Stimulated activated CD4-positive, alpha-beta T cell treated with anti-CD3 and anti-CD28 coated beads, Interleukin-2, amount 100 ng/mL, for 24 hours (primary cell): ENCODE measurements around the gene FOXF1.

Source experiments
- DNase-seq, 2 donors: peaks; one replicate each; pipeline ENCODE4 v3.0.0-alpha.2; 2020

FOXF1 gene

DNA sequence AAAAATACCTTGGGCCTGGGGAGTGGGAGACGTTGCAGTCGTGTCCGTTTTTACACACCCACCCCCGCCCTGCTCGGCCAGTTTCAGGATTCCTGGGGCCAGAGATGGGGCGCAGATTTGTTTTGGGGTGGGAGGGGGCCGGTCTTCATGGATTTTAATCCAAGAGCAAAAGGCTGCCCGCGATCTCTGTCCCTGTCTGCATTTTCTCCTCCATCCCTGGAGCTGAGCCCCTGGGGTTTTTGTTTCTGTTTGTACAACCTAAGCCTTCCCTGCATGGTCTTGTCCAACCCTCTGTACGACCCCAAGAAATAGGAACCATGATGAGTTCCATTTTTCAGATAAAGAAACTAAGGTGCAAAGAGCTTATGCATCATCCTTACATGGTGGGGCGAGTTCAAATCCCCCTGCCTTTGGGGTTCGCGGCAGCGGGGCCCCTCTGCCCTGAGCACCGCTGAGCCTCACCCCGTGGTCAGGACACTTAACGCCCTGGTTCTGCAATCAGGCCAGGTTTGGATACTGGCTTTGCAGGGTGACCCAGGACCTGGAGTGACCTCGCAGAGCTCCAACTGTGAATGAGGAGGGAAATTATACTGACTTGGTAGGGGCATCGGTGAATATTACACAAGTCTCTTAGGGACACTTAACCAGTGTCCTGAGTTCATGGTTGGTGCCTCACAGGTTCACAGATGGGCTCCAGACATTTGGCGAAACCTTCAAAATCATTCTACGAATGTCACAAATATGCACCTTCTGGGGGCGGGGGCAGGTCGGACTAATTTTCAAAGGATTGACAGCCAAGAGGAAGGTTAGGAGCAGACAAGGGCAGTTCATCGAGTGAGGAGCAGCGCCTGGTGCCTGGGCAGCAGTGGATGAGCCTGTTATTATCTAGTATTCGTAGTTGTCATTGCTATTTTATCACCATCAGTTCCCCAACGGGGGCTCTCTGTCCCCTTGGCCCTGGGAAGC is 4.1 kb upstream of the FOXF1 start:
- no peak for DNase-seq

DNA sequence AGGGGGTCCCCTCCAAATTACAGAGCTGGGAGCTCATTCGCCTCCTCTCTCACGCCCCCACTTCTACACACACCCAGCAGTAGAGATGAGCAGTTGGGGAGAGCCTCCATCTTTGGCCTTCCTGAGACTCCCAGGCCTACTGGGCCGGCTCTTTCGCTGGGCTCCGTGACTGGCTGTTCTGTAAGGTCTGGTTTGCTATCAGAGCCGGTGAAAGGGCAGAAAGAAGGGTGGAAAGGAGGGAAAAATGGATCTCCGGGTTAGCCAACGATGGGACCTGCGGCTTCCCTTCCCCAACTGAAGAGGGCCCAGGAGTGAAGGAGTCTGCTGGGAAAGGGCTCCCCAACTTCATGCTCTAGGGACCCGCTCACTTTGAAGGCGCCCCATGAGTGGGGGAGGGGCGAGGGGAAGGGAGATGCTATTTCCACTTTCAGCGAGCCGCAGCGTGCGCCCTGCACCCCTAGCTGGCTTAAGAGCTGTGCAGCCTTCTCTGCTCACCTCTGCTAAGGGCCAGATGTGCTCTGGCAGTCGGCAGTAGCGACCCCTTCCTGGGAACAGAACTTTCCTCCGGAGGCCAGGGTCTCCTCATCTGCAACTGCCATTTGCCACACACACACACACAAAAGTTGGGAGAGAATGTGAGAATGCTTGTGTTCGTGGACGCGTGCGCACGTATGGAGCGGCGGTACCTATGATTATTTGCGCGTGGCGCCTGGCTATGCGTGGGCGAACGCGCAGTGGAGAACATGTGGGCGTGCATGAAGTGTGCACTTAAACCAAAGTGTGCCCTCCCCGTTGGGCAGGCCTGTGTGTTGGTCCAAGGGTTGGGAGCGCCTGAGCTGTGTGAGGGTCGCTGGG is 2.9 kb upstream of the FOXF1 start:
- DNase-seq = no peak

DNA sequence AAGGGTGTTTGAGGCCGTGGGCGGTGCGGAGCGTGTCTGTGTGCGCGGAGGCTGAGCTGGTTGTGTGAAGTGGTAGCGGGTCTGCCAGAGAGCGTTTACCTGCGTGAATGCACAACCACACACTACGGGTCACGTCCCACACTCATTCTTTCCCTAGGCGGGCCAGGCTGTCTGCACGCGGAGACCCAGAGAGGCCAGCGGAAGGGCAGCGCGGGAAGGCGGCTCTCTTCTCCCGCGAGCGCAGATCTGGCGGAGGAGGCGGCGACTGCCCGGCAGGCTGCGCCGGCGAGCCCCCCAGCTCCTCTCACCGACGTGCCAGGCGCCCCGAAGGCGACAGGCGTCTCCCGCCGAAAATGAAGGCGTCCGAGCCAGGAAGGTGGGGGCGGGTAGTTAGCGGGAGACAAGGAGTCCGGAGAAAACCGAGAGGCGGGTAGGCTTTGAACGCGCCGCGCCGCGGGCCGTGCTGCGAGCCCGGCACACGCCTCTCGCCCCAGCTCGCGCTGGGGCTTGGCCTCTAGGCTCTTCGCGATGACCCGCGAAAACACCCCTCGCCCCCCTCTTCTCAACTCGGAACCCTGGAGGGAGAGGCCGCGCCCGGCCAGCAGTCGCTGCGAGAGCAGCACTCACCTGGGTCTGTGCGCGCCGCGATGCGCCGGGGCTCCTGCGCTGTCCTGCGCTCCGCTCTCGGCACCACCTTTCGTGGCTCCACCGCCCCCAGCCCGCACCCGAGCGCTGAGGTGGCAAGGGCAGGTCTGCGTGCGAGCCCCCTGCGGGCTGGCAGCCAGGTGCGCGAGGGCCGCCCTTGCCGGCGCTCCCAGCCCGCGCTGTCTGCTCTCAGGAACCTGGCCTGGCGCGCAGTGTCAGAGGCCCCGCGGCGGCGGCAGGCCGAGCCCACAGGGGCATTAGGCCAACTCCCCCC is 2.0 kb upstream of the FOXF1 start:
- DNase-seq = no peak

DNA sequence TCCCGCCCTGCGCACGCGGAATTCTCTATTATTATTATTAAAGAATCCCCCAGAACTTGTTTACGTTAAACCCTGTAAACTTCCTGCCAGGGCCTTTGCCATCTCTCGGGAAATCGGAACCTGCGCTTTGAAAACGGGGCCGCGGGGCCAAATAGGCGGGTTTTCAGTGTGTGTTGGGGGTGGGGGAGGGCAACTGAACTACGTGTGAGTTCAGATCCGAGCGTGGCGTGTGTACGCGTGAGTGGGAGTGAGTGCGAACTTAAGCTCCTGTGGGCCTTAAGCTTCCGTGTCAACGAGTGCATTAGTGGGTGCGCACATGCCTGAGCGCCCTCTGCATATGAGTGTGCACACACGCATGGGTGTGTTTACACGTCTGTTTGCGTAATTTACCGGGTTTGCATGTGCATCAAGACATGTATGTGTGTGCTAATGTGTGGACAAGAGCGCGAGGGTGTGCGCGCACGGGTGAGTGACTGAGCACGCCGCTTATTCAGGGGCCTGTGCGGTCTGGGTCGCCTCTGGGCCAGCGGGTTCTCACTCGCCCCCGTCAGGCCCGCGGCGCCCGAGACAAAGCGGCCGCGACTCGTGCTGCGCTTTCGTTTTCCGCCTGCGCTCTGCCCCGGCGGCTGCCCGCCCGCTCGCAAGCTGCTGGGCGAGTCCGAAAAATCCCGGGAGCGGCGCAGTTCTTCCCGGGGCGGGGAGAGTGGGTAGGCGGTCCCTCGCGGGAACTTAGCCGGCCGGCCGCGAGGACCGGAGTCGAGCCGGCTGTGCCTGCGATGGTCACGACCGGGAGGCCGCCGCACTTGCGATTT is 1.2 kb upstream of the FOXF1 start:
- peak in 1 of 2 donors; percentile 37 for DNase-seq

DNA sequence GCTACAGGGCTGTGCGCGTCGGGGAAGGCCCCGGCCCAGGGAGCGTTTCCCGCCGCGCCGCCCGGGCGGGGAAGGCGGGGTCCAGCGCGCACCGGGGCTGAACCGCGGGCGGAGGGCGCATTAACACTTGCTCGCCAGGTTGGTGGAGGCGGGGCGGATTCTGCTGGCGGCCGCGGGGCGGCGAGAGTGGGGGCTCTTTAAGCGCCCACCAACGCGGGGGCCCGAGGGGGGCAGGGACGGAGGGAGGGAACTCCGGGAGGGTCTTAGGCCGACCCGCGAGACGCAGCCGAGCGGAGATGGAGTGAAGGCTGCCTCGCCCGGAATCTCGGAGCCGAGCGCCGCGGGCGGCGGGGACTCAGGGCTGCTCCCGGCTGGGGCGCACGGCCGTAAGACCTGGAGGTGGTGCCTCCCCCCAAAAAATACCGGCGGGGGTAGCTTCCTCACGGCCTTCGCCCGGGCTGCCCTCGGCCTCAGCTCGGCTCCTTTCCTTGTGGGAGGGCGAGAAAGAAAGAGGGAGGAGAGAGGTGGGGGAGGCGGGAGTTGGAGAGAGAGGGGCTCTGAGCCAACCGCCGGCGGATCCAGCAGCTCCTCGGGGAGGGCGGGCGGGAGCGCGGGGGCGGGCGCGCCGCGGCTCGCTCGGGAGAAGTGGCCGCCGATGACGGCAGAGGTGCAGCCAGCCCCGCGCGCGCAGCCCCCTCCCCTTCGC is 415 bp upstream of the FOXF1 start:
- no peak for DNase-seq

DNA sequence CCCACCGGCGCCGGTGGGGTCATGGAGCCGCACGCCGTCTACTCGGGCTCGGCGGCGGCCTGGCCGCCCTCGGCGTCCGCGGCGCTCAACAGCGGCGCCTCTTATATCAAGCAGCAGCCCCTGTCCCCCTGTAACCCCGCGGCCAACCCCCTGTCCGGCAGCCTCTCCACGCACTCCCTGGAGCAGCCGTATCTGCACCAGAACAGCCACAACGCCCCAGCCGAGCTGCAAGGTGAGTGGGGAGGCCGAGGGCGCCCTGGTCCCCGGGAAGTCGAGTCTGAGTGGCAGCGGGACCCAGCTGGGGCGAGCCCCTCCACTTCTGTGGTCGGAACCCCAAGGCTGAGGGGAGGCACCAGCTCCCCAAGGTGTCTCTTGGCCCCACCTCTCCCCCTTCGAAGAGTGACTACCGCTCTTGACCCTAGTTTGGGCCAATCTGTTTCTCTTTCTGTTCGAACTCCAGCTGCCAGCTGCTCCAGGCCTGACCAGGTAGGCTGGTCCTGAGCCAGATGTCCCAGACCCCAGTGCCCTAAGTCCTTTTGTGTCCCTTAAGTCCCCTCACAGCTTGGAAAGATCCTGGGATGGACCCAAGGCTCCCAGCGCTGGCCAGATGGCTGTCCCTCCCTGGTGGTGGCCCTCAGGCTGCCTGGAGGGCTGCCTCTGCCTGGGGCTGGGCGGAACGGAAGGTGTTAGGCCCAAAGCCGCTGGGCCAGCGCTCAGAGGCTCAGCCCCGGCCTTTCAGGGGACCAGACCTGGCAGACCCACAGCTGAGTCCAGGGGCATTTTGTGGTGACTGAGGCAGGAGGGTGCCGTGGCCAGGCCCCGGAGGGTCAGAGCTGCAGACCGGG is 1.2 kb downstream of the FOXF1 start:
- no peak for DNase-seq

DNA sequence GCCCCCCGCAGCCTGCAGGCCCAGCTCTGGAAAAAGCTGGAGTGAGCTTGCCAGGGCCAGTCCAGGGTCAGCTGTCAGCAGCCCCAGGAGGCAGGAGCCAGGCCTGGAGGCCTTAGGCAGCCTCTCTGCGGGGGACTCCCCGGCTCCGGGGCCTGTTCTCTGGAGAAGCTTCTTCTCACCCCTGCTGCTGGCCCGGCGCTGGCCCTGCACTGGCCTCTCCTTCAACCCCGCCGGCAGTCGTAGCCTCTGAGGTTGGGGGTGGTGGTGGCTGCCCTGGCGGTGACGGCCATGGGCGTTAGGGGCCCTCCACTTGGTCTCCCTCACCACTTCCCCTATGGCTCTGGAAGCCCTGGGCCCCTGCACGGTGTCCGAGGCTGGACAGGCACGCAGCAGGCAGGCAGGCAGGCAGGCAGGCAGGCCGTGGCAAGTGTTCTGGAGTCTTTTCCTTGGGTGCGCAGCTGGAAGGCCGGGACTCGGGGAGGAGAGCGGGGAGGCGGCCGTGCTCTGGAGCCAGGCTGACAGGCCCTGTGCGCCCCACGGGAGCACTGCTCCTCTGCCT is 2.1 kb downstream of the FOXF1 start:
- no peak for DNase-seq

DNA sequence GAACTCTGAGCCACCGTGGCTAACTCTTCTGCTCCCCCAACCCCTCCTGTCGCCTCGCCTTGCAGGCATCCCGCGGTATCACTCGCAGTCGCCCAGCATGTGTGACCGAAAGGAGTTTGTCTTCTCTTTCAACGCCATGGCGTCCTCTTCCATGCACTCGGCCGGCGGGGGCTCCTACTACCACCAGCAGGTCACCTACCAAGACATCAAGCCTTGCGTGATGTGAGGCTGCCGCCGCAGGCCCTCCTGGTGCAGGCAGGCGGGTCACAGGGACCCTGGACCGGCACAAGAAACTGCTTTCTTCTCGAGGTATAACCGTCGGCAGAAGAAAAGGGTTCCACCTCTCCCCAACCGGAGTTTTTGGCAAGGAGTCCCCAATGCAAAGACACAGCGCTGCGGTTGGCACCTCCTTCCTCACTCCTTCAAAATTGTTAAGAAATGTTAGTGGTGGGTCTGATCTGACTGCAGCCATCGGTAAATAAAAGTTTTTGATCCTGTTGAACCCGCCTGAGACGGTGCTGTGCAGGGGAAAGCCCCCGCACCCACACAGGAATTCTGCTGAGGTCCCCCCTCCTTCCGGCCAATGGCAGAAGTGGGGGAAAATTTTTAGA is 2.6 kb downstream of the FOXF1 start:
- no peak for DNase-seq

DNA sequence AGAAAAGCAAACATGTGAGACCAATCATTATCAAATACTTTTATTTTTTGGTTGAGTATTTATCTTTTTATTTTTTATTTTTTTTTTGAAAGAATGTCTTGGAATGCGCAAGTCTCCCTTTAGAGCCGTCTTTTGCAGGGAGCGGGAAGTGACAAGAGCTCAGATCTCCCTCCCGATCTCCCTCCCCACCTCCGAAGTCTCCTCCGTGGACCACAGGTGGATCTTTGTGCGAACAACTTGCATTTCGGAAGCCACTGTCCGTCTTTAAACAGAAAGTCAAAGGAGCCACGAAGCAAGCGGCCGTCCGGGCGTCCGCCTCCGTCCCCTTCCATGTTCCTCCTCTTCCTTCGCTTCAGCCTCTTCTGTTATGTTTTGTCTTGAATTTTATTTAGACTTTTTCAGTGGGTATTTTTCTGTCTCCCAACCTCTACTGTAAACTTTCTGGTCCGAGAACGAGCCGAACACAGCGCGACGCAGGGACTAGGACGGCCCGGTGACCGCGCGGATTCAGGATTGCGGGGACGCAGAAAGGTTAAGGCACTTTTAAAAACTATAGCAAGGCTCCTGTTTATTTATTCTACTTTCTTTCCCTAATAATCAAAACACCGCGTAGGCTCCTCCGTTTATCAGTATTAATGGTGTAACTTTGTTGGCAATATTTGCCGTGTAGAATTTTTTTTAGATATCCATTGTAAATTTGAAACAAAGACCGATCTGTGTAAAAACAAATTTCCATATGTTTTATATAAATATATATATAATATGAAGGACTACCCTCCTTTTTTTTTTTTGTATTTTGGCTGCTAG is 3.3 kb downstream of the FOXF1 start:
- DNase-seq = no peak

DNA sequence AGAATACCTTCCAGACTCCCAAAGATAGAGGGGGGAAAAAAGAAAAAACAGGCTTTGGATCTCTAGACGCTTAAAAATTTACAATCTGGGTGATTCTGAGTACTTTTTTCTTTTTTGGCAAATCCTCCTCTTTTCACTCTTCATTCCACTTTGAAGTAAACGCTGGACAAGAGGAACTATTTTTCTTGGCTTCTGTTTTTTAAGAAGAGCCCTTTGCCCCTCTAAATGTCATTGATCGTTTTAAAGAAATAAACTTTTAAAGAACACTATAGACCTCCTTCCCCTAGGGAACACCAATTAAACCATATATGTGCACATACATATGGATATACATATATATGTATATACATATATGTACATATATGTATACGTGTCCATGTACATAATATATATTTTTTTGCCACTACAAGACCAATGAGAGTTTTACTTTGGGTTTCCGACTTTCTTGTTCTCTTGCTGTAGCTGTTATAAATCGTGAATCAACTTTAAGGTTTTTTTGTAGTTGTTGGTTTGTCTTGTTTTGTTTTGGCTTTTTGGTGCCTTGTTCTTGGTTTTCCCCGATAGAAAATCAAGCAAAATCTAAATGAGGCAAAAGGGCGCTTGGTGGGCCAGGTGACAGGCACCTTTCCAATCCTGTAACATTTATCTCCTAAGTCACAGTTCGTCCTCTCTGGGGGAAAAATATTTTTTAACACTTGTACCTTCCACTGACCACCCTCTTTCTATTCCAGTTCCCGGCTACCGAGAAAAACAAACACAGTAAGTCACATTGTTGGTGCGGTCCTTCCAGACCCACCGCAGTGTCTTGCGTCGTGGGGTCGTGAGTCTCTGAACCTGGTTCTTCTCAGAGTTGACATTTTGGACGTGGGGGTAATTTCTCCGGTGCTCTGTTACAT is 4.4 kb downstream of the FOXF1 start:
- DNase-seq = no peak

DNA sequence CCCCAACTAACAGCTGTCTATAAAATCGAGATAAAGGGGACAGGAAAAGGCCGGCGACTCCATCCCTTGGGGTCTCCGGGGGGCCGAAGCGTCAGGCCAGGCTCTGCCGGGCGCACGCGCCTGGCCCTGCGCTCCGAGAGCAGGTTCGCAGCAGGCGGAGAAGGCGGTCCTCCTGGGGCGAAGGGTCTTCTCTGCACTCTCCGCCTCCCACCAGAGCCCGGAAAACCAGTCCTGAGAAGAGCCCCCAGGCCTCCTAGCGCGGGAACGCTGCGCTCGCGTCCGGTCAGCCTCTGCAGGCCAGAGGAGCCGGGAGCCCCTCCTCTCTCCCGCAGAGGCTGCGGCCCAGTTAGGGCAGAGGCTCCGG is 5.1 kb downstream of the FOXF1 start:
- no peak for DNase-seq

DNA sequence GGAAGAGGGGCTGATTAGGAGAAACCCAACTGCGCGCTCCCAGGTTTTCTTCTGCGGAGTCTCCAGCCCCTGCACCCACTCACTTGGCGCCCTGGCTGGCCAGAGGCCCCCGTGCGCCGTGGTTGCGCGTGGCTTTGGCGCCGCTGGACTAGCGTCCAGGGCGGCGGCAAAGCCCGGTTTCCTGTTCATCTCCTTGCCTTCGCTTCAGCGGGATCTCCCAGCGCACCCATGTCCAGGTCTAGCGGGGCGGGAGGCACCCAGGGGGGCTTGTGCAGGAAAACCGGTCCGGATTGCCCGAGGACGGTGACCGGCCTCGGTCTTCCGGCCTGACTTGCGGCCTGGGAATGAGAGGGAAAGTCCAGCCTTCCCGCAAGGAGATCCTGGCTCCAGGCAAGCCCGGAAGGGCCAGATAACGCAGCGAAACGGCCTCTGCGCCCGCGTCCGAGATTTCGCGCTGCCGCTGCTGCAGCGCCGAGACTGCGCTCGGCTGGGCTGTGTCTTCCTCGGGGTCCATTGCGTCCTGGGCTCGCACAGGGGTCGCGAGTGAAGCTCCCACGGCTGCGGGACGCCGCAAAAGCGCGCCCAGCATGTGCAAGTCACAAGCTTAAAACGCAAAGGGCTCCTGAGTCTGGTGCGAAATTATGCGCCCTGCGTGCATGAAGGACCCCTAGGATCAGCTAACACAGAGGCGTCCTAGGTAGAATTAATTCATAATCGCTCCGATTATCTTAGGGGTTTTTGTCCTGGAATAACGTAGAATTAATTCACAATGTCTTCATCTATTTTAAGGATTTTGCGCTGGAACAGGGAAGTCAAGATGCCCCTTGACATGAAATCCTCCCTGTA is 5.7 kb downstream of the FOXF1 start:
- no peak for DNase-seq

DNA sequence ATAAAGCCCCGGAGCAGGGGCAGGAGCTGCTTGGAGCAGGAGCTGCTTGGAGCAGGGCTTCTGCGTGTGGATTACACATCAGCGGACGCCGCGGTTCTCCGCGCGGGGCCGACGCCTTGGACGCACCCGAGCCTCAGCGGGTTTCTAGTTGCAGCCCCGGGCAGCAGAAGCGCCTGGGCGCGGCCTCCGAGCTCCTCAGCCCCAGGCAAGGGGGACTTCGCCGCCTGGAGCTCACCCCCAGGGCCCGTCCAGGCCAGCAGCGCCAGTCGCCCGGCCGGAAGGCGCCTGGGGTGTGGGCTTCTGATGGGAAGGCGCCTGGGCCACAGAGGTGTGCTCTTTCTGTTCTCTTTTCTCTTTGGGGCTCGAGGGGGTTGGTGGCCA is 6.3 kb downstream of the FOXF1 start:
- no peak for DNase-seq

DNA sequence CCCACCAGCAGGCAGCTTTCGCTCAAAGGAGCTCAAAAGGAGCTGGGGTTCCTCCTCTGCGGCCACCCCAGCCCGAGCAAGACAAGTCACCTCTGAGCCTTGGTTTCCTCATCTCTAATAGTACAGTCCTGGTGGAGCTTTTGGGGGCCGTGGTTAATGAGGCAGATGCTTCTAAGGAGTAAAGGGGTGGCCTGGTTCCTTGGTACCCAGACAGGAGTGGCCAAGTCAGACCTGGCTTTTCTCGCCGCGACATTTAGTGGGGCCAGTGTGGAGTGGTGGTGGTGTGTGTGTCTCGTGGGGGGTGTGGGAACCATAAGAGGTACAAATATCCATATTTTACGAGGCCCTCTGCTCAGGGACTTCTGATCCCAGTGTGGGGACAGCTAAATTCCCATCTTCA is 6.7 kb downstream of the FOXF1 start:
- no peak for DNase-seq

DNA sequence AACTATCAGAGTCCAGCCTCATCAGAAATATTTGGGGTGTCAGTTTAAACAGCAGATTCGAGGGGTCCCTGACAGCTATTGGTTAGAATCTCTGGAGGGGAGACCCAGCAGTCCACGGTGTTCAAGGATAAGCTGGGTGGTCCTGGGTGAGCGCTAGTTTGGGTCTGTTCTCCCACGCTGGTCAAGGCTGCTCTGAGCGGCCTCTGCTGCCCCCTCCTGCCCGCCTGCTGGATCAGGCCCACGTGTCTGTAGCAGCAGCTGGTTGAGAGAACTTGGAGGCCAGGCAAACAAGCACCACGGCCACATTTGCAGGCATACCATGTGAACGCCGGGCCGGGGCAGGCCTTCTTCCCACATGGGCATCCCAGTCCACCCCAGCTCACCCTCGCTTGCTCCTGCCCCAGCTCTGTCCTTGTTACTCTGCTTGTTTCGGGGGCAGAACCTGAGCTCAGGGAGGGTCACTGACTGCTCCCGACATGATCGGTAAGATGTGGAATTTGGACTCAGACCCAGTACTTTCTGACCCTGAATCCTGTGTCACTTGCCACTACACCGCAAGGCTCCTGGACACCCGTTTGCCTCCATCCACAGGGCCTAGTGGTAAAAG is 7.4 kb downstream of the FOXF1 start:
- DNase-seq = peak; percentile 30 to 48

DNA sequence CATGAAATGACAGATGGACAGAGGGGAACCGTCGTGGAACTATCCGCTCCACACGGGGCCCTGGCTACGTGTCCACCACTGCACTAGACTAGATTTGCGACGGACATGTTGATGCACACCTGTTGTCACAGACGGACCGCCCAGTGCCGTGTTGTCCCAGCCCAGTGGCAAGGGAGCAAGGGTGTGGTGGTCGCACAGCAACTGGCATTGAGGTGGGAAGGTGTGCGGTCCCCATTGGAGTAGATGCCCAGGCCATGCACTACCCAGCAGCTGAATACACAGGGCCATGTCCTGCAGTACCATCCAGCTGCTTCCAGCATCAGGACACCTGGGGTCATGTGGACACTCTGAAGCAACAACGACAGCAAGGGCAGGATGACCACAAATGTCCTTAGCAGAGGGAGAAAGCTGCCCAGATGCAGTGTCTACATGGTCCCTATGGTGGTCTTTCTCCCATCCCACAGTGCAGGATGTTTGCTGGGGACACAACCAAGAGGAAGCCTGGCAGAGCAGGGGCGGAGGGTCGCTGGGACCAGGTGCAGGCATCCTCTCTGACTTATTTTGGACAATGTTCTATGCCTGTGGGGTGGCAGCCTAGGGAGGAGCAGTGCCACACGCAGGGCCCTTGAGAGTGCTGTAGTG is 8.8 kb downstream of the FOXF1 start:
- no peak for DNase-seq
